NCI-H146 treated with DMSO at 0.1 percent for 48 hours (cell line): ENCODE measurements around the gene PCNA.
A peak's percentile ranks its signal among the peaks of the same experiment; 100 is the strongest.

Experiments used
- DNase-seq: peaks from one replicate; lab custom pipeline; 2025; ENCODE audit not compliant: unreplicated experiment; lab: John Stamatoyannopoulos, UW

PCNA gene

DNA sequence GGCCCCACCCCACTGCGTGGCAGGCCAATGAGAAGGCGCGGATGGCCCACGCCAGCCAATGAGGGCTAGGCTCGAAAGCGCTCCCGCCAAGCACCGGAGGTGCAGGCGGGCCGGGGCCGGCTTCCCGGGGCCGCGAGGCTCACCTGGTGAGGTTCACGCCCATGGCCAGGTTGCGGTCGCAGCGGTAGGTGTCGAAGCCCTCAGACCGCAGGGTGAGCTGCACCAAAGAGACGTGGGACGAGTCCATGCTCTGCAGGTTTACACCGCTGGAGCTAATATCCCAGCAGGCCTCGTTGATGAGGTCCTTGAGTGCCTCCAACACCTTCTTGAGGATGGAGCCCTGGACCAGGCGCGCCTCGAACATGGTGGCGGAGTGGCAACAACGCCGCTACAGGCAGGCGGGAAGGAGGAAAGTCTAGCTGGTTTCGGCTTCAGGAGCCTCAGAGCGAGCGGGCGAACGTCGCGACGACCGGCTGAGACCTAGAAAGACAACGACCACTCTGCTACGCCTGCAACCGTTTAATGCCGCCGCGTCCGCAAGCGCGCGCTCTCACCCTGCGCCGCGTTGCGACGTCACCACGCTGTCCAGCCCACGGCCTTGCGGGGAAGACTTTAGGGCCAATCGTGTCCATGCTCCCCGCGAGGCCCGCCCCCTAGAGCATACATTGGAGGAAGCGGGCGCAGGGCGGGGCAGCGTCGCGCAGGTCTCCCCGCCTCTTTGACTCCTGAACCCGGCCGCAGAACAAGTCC, at the start of gene PCNA:
TSS of gene PCNA (minus strand) at position 524 of the 750 bp plus-strand sequence. CDS start at position 364, 160 bp downstream.
- DNase-seq, result peak; percentile 99

- DNase-seq, result no peak
Measured at GRCh38 chr20:5168651-5169396, 49.1 kb upstream of the PCNA start.

- no peak for DNase-seq
Measured at GRCh38 chr20:5164645-5165625, 45.2 kb upstream of the PCNA start.

- no peak for DNase-seq
Measured at GRCh38 chr20:5161536-5162164, 41.9 kb upstream of the PCNA start.

GRCh38 chr20:5160882-5161281, 41.1 kb upstream of the PCNA start:
- DNase-seq, result no peak

DNA sequence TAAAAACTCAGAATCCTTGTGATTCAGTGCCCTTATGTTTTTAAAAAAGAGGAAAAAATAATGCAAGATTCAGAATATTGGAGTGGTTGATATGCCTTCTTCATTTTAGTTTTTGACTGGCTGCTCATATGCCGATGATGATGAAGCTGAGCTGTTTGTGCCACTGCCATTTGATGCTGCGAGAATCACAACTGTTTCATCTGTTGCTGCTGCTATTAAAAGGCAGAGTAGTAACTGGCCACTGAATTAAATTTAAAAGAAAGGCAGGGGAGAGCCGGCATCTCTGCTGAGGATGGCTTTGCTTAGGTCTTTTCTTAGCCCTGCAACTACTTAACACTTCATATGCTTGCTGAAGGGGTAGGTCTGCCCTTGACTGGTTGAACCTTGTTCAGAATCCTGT, 40.2 kb upstream of the PCNA start:
- no peak for DNase-seq

GRCh38 chr20:5156675-5157448, 37.1 kb upstream of the PCNA start:
- DNase-seq, result no peak

- no peak for DNase-seq
Measured at GRCh38 chr20:5155404-5155803, 35.6 kb upstream of the PCNA start.

DNA sequence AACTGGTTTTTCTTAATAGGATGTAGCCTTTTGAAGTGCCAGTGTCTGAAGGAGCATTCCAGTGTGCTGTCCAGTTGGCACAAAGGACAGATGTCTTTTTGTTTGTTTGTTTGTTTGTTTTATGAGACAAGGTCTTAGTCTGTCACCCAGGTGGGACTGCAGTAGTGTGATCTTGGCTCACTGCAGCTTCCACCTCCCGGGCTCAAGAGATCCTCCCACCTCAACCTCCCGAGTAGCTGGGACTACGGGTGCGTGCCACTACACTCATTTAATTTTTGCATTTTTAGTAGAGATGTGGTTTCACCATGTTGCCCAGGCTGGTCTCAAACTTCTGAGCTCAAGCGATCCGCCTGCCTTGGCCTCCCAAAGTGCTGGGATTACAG, 34.8 kb upstream of the PCNA start:
- DNase-seq, result no peak

DNA sequence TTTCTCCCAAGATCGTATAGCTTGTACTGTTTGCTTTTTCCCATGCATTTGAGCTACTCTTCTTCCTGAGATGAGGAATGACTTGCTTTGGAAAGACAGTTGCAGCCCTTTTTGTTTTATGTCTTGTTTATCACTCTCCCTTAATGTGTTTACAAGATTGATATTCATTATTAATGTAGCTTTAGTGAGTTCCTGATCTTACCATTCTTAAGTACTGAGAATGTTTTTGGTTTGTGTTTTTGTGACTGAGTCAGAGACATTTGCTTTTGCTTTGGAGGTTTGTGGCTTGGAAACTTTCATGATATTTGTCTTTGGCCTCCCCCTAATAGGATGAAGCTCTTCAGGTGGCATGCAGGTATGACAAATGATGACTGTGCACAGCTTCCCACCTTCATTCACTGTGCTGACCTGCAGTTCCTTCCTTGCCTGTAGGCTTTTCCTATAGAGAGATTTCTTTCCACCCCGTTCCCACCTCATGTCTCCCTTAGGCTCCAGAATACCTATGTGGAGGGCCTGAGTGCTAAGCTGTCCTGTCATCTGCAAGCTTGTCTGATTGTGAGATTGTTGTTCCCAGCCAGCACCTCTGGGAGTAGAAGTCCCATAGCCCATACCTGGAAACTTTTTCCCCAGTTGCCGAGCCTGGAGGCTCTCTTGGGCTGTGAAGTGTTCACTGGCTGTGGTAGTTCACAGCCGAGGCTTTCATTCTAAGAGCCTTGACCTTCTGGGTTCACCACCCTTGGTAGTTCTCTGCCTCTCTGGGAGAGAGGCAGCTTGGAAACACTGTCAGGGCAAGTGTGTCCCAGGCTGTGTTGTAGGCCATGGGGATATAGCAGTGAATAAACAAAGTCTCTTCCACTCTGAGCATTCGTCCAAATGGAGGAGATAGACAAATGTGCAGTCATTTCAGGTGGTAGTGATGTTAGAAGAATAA, 34.1 kb upstream of the PCNA start:
- no peak for DNase-seq

GRCh38 chr20:5153152-5153467, 33.4 kb upstream of the PCNA start:
- no peak for DNase-seq

GRCh38 chr20:5150226-5151076, 30.7 kb upstream of the PCNA start:
- DNase-seq, result no peak

- DNase-seq, result no peak
Measured at GRCh38 chr20:5149892-5150225, 30.1 kb upstream of the PCNA start.

- DNase-seq, result no peak
Measured at GRCh38 chr20:5148581-5148980, 28.8 kb upstream of the PCNA start.

GRCh38 chr20:5146871-5147592, 27.3 kb upstream of the PCNA start:
- no peak for DNase-seq

- no peak for DNase-seq
Measured at GRCh38 chr20:5146099-5146668, 26.4 kb upstream of the PCNA start.

DNA sequence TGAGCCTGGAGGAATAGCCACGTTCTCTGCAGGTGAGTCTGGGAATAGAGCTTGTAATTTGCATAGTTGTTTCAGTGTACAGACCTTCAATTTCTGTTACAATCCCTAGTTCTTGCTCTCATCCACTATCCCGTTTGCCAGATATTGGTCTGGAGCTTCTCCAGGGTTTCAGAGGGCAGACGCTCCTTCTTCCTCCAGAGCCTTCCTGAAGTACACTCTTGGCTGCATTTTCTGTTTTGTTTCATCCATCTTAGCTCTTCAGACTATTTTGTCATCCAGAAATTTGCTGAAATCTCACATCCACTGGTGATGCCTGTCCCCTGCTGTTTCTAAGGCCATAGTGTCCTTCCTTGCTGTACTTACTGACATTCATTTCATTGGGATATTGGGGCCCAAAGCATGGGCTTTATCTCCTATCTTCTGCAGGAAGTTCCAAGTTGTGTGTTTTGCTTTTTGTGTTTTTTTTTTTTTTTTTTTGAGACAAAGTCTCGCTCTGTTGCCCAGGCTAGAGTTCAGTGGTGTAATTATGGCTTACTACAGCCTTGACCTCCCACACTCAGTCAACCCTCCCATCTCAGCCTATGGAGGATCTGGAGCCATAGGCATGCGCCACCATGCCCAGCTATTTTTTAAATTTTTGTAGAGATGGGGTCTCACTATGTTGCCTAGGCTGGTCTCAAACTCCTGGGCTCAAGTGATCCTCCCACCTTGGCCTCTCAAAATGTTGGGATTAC, 25.8 kb upstream of the PCNA start:
- DNase-seq, result no peak
